Measurements from ENCODE around the gene ASTN1.

Gene ASTN1

GRCh38 chr1:176919386-176920378 is 244.8 kb downstream of the ASTN1 start:
- Histone ChIP-seq H3K4me3 (ENCODE audit: low read length in 2 of 2) (no peak overlapping the region), H3K9me3 (ENCODE audit: control insufficient read depth in 2 of 2, low read length in 2 of 2) (no peaks in the 10 kb centered on the region), H3K9ac (ENCODE audit: low read depth in 1 of 2, low read length in 2 of 2) (no peak overlapping the region), H3K36me3 (ENCODE audit: control insufficient read depth in 2 of 2, insufficient read depth in 2 of 2, low read length in 2 of 2) (no peaks in the 10 kb centered on the region), H3K4me1 (ENCODE audit: control insufficient read depth in 2 of 2, insufficient read depth in 2 of 2, low read length in 2 of 2) (no peaks in the 10 kb centered on the region), H3K27me3 (ENCODE audit: control insufficient read depth in 2 of 2, insufficient read depth in 2 of 2, low read length in 2 of 2) (no peaks in the 10 kb centered on the region), H3K27ac (ENCODE audit: low read depth in 2 of 2, low read length in 2 of 2) (no peak overlapping the region)

DNA sequence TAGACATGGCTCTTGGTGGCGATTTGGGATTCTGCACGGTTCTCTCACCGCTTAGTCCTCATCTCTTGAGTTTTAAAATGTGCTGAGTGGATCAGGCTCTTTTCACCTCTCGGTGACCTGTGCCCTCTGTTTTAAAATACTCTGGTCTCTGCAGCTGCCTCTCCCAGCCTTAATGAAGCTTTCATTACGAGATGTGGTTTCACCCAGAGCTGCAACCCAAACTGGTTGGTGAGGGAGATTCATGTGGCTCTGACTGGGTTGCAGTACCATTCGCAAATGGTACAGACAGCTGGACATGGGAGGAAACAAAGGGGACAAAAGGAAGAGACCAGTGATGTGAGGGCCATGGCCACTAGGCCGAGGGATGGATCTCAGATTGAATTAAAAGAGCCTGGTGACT is 258.9 kb downstream of the ASTN1 start:
- peaks cover 3 to 6% of the 10 kb centered on the region in 2 donors for H3K27me3 ChIP-seq (ENCODE audit: control insufficient read depth in 2 of 2, insufficient read depth in 2 of 2, low read length in 2 of 2)
- H3K27ac ChIP-seq (ENCODE audit: low read depth in 2 of 2, low read length in 2 of 2), result no peak overlapping the region
- no peaks in the 10 kb centered on the region for H3K4me1 ChIP-seq (ENCODE audit: control insufficient read depth in 2 of 2, insufficient read depth in 2 of 2, low read length in 2 of 2)
- no peak overlapping the region for H3K4me3 ChIP-seq (ENCODE audit: low read length in 2 of 2)
- H3K9me3 ChIP-seq (ENCODE audit: control insufficient read depth in 2 of 2, low read length in 2 of 2), result no peaks in the 10 kb centered on the region
- H3K36me3 ChIP-seq (ENCODE audit: control insufficient read depth in 2 of 2, insufficient read depth in 2 of 2, low read length in 2 of 2), result no peaks in the 10 kb centered on the region
- H3K9ac ChIP-seq (ENCODE audit: low read depth in 1 of 2, low read length in 2 of 2), result no peak overlapping the region

- no peaks in the 10 kb centered on the region for H3K4me1 ChIP-seq (ENCODE audit: control insufficient read depth in 2 of 2, insufficient read depth in 2 of 2, low read length in 2 of 2)
- H3K9ac ChIP-seq (ENCODE audit: low read depth in 1 of 2, low read length in 2 of 2), result no peak overlapping the region
- H3K36me3 ChIP-seq (ENCODE audit: control insufficient read depth in 2 of 2, insufficient read depth in 2 of 2, low read length in 2 of 2), result no peaks in the 10 kb centered on the region
- H3K9me3 ChIP-seq (ENCODE audit: control insufficient read depth in 2 of 2, low read length in 2 of 2), result no peaks in the 10 kb centered on the region
- no peak overlapping the region for H3K27ac ChIP-seq (ENCODE audit: low read depth in 2 of 2, low read length in 2 of 2)
- H3K27me3 ChIP-seq (ENCODE audit: control insufficient read depth in 2 of 2, insufficient read depth in 2 of 2, low read length in 2 of 2), result peaks cover 8 to 10% of the 10 kb centered on the region in 2 donors
- no peak overlapping the region for H3K4me3 ChIP-seq (ENCODE audit: low read length in 2 of 2)
These were observed 260.3 kb downstream of the ASTN1 start for GRCh38 chr1:176904057-176904751.

DNA sequence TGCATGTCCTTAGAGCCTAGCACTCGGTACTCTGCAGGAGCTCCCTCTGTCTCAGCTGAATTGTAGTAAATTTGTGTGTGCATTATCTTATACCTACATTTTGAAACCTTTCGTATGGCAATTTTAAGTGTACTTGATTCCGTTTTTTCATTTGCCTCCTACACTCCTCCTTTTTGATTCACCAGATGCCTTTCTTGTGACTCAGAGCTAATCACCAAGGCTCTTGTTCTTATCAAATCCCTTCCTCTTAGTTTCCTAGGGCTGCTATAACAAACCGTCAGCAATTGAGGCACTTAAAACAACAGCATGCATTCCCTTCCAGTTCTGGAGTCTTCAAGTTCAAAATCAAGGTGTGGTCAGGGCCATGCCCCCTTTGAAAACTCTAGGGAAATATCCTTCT is 261.0 kb downstream of the ASTN1 start:
- Histone ChIP-seq H3K27me3 (ENCODE audit: control insufficient read depth in 2 of 2, insufficient read depth in 2 of 2, low read length in 2 of 2) (peaks cover 8 to 10% of the 10 kb centered on the region in 2 donors), H3K36me3 (ENCODE audit: control insufficient read depth in 2 of 2, insufficient read depth in 2 of 2, low read length in 2 of 2) (no peaks in the 10 kb centered on the region), H3K9ac (ENCODE audit: low read depth in 1 of 2, low read length in 2 of 2) (no peak overlapping the region), H3K9me3 (ENCODE audit: control insufficient read depth in 2 of 2, low read length in 2 of 2) (no peaks in the 10 kb centered on the region), H3K4me1 (ENCODE audit: control insufficient read depth in 2 of 2, insufficient read depth in 2 of 2, low read length in 2 of 2) (no peaks in the 10 kb centered on the region), H3K27ac (ENCODE audit: low read depth in 2 of 2, low read length in 2 of 2) (no peak overlapping the region), H3K4me3 (ENCODE audit: low read length in 2 of 2) (no peak overlapping the region)

GRCh38 chr1:176899321-176899720 is 265.2 kb downstream of the ASTN1 start:
- Histone ChIP-seq H3K4me1 (ENCODE audit: control insufficient read depth in 2 of 2, insufficient read depth in 2 of 2, low read length in 2 of 2) (peaks cover 0 to 4% of the 10 kb centered on the region in 2 donors), H3K27ac (ENCODE audit: low read depth in 2 of 2, low read length in 2 of 2) (no peak overlapping the region), H3K4me3 (ENCODE audit: low read length in 2 of 2) (no peak overlapping the region), H3K36me3 (ENCODE audit: control insufficient read depth in 2 of 2, insufficient read depth in 2 of 2, low read length in 2 of 2) (no peaks in the 10 kb centered on the region), H3K9me3 (ENCODE audit: control insufficient read depth in 2 of 2, low read length in 2 of 2) (no peaks in the 10 kb centered on the region), H3K9ac (ENCODE audit: low read depth in 1 of 2, low read length in 2 of 2) (no peak overlapping the region), H3K27me3 (ENCODE audit: control insufficient read depth in 2 of 2, insufficient read depth in 2 of 2, low read length in 2 of 2) (peaks cover 8 to 10% of the 10 kb centered on the region in 2 donors)

DNA sequence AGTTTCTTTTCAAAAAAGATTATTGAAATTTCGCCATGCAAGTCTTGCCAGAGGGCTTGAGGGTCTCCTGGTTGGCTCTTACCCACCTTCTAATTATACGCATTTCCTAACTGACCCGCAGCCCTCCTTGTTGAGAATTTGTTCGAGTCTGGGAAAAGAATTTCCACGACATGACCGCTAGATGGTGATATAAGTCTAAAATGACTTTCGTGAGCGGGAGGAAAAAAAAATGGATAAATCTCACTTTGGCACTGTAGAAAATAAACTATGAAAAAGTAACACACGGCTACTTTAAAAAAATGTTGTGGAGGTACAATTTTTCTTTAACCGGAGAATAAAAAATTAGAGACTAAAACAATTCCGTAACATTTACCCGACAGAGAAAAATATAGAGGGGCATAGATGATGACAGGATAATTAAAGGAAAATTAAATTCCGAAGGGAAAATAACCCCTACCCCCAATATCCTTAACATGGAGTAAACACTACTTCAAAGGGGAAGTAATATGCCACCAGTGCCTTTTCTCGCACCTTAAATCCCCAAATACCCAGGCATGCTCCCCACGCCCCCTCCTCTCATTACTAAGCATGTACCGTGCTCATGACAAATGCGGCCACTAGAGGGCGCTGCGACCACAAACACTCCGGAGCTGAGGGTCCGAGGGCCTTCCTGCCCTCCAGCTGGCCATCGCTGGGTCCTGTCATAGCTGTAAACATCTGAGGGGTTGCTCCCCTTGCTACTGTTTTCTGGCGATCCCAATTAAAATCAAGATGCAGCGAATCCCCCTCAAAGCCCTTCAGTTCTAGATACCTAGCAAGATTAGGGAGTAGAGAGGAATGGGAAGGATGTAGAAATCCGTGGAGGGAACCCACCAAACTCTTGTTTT is 266.9 kb downstream of the ASTN1 start:
- Histone ChIP-seq H3K27me3 (ENCODE audit: control insufficient read depth in 2 of 2, insufficient read depth in 2 of 2, low read length in 2 of 2) (peaks cover 8 to 12% of the 10 kb centered on the region in 2 donors), H3K9ac (ENCODE audit: low read depth in 1 of 2, low read length in 2 of 2) (no peak overlapping the region), H3K9me3 (ENCODE audit: control insufficient read depth in 2 of 2, low read length in 2 of 2) (no peaks in the 10 kb centered on the region), H3K4me3 (ENCODE audit: low read length in 2 of 2) (no peak overlapping the region), H3K27ac (ENCODE audit: low read depth in 2 of 2, low read length in 2 of 2) (no peak overlapping the region), H3K36me3 (ENCODE audit: control insufficient read depth in 2 of 2, insufficient read depth in 2 of 2, low read length in 2 of 2) (no peaks in the 10 kb centered on the region), H3K4me1 (ENCODE audit: control insufficient read depth in 2 of 2, insufficient read depth in 2 of 2, low read length in 2 of 2) (peaks cover 0 to 4% of the 10 kb centered on the region in 2 donors)

GRCh38 chr1:176896216-176896615 is 268.3 kb downstream of the ASTN1 start:
- H3K27ac ChIP-seq (ENCODE audit: low read depth in 2 of 2, low read length in 2 of 2), result no peak overlapping the region
- no peak overlapping the region for H3K9ac ChIP-seq (ENCODE audit: low read depth in 1 of 2, low read length in 2 of 2)
- H3K36me3 ChIP-seq (ENCODE audit: control insufficient read depth in 2 of 2, insufficient read depth in 2 of 2, low read length in 2 of 2), result no peaks in the 10 kb centered on the region
- peaks cover 5 to 10% of the 10 kb centered on the region in 2 donors for H3K27me3 ChIP-seq (ENCODE audit: control insufficient read depth in 2 of 2, insufficient read depth in 2 of 2, low read length in 2 of 2)
- H3K4me1 ChIP-seq (ENCODE audit: control insufficient read depth in 2 of 2, insufficient read depth in 2 of 2, low read length in 2 of 2), result peaks cover 0 to 4% of the 10 kb centered on the region in 2 donors
- no peak overlapping the region for H3K4me3 ChIP-seq (ENCODE audit: low read length in 2 of 2)
- no peaks in the 10 kb centered on the region for H3K9me3 ChIP-seq (ENCODE audit: control insufficient read depth in 2 of 2, low read length in 2 of 2)

GRCh38 chr1:176894450-176894849 is 270.1 kb downstream of the ASTN1 start:
- Histone ChIP-seq H3K9ac (ENCODE audit: low read depth in 1 of 2, low read length in 2 of 2) (no peak overlapping the region), H3K27ac (ENCODE audit: low read depth in 2 of 2, low read length in 2 of 2) (no peak overlapping the region), H3K36me3 (ENCODE audit: control insufficient read depth in 2 of 2, insufficient read depth in 2 of 2, low read length in 2 of 2) (no peaks in the 10 kb centered on the region), H3K4me1 (ENCODE audit: control insufficient read depth in 2 of 2, insufficient read depth in 2 of 2, low read length in 2 of 2) (peaks cover 0 to 4% of the 10 kb centered on the region in 2 donors), H3K9me3 (ENCODE audit: control insufficient read depth in 2 of 2, low read length in 2 of 2) (no peaks in the 10 kb centered on the region), H3K4me3 (ENCODE audit: low read length in 2 of 2) (no peak overlapping the region), H3K27me3 (ENCODE audit: control insufficient read depth in 2 of 2, insufficient read depth in 2 of 2, low read length in 2 of 2) (peaks cover 0 to 5% of the 10 kb centered on the region in 2 donors)

- no peak overlapping the region for H3K9ac ChIP-seq (ENCODE audit: low read depth in 1 of 2, low read length in 2 of 2)
- no peaks in the 10 kb centered on the region for H3K9me3 ChIP-seq (ENCODE audit: control insufficient read depth in 2 of 2, low read length in 2 of 2)
- no peak overlapping the region for H3K4me3 ChIP-seq (ENCODE audit: low read length in 2 of 2)
- H3K4me1 ChIP-seq (ENCODE audit: control insufficient read depth in 2 of 2, insufficient read depth in 2 of 2, low read length in 2 of 2), result peaks cover 0 to 4% of the 10 kb centered on the region in 2 donors
- peaks cover 0 to 2% of the 10 kb centered on the region in 2 donors for H3K27me3 ChIP-seq (ENCODE audit: control insufficient read depth in 2 of 2, insufficient read depth in 2 of 2, low read length in 2 of 2)
- H3K27ac ChIP-seq (ENCODE audit: low read depth in 2 of 2, low read length in 2 of 2), result no peak overlapping the region
- H3K36me3 ChIP-seq (ENCODE audit: control insufficient read depth in 2 of 2, insufficient read depth in 2 of 2, low read length in 2 of 2), result no peaks in the 10 kb centered on the region
These were observed 270.7 kb downstream of the ASTN1 start for GRCh38 chr1:176893625-176894352.

Measured in mucosa of rectum (tissue), 2 donors.